ENCODE data around the gene ASTN1.
A peak's percentile ranks its signal among the peaks of the same experiment; 100 is the strongest.

The ASTN1 gene

DNA sequence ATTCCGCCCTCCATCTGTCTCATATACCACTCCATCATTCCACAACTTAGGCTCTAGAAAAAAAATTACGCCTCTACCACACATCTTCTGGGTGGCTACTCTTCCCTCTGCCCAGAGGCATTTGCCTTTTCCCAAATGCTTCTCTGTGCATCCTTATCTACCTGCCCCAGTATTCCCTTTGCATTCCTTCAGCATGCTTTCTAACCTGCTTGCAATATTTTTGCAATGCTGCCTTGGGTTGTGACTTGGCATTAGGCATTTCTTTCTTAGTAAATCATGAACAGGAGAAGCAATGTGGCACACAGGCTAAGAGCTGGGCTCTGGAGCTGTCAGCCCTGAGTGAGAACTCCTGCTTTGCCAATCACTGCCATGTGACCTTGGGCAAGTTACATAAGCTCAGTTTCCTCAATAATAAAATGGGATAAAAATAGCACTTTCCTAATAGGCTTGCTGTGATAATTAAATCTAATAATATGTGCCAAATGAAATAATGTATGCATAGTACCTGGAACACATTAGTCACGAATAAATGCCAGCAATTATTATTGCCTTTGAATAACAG is 276.0 kb downstream of the ASTN1 start:
- no peak overlapping the region for H3K4me3 ChIP-seq (ENCODE audit: low read length)
- TF ChIP-seq, protein P1, sequence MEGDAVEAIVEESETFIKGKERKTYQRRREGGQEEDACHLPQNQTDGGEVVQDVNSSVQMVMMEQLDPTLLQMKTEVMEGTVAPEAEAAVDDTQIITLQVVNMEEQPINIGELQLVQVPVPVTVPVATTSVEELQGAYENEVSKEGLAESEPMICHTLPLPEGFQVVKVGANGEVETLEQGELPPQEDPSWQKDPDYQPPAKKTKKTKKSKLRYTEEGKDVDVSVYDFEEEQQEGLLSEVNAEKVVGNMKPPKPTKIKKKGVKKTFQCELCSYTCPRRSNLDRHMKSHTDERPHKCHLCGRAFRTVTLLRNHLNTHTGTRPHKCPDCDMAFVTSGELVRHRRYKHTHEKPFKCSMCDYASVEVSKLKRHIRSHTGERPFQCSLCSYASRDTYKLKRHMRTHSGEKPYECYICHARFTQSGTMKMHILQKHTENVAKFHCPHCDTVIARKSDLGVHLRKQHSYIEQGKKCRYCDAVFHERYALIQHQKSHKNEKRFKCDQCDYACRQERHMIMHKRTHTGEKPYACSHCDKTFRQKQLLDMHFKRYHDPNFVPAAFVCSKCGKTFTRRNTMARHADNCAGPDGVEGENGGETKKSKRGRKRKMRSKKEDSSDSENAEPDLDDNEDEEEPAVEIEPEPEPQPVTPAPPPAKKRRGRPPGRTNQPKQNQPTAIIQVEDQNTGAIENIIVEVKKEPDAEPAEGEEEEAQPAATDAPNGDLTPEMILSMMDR (conservative IDR thresholded peaks at IDR 0.05; ENCODE audit: low read depth, low read length): no peak
- DNase-seq (ENCODE audit: low read depth): no peak

DNA sequence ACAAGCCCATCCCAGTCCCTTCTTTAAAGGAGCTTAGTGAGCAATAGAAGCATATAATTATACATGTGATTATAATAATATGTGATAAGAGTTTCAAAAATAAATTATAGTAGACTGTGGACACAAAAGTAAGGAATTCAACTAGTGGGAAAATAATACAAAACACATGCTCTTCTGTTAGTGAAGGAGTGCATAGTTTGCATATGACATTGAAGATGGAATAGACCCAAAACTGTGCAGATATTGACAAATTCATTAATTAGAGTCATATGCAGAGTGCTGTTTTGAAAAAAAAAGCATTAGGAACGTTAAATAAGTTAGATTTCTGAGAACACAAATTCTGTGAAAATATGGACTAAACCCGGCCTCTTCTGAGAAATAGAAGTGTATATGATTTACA is 278.8 kb downstream of the ASTN1 start:
- no peak for DNase-seq (ENCODE audit: low read depth)
- TF ChIP-seq, protein P1 (conservative IDR thresholded peaks at IDR 0.05; ENCODE audit: low read depth, low read length): no peak
- no peak overlapping the region for H3K4me3 ChIP-seq (ENCODE audit: low read length)

DNA sequence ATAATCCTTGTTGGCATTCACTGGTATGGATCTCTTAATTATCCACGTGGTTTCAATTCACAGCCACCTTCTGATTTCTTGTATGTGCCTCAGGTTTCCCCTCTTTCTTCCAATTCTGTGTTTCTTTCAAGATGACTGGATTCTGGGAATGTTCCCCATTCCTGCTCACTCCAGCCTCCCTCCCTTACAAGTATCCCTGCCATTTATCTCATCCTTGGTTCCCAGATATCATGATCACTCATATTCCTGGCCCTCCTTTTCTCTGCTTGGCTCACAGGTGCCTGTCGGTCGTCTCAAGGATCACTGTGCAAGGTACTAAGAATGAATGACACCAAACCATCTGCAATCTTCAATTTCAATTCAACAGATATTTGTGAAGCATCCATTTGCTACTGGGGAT is 279.2 kb downstream of the ASTN1 start:
- no peak for DNase-seq (ENCODE audit: low read depth)
- H3K4me3 ChIP-seq (ENCODE audit: low read length): no peak overlapping the region
- TF ChIP-seq, protein P1 (conservative IDR thresholded peaks at IDR 0.05; ENCODE audit: low read depth, low read length): no peak

DNA sequence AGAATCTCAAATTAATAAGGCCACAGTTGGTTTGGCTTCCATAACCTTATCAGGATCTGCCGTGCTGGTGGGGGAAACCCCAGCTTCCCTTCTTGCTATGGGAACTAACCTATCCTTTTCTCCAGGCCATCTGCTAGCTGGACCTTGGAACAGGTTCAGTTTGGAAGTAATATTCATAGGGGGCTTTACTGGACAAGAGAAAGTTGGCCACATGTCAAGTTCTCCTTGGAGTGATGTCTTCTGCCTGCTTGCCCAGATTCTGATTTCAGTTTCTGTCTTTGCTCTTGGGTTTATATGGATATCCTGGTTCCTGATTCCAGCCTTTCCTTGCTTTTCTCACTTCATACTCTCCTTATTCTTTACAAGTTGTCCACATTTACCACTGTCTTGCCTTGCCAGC is 279.6 kb downstream of the ASTN1 start:
- H3K4me3 ChIP-seq (ENCODE audit: low read length): no peak overlapping the region
- TF ChIP-seq, protein P1 (conservative IDR thresholded peaks at IDR 0.05; ENCODE audit: low read depth, low read length): no peak
- no peak for DNase-seq (ENCODE audit: low read depth)

DNA sequence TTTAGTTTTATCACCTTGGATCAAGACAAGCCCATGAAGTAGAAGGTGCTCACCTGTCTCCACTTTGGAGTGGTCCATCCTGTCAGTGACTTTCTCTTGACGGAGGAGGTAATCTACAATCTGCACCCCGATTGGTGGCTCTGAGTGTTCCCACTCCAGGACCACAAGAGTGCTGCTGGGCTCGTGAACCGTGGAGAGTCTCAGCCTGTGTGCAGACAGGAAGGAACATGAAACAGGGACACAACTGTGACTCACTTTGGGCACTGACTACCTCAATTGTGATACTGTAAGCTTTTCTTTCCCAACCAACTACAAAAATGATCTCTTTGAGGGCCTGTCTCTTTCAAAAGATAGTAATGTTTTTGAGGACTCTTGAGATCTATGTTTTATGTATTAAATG is 280.2 kb downstream of the ASTN1 start:
- TF ChIP-seq, protein P1 (conservative IDR thresholded peaks at IDR 0.05; ENCODE audit: low read depth, low read length): no peak
- H3K4me3 ChIP-seq (ENCODE audit: low read length): no peak overlapping the region
- no peak for DNase-seq (ENCODE audit: low read depth)

DNA sequence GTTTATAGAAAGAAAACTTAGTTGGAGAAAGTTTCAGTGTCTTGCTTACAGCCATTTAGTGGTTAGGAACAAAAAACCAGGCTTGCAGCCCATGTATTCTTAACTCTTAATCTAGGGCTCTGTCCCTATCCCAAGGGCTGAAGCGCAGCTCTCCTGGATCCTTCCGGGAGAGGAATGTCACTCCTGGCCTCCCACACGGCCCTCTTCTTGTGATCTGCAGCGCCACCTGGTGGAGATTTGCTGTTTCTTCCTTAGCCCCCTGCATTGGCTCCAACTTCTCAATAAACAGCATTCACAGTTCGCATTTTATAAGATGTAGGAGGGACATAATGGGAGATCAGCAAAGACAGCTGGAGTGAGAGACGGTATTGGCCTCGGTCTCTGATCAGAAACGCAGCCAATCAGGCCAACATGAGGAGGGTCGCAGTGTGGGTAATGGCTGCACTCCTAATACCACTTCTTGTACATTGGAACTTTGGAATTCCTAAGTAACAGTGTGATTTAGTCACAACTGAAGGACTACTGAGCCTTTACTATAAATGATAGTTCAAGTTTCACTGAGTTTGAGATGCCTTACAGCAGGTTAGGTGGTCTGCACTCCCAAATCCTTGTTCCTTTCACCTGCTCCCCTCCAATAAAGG is 283.4 kb downstream of the ASTN1 start:
- no peak overlapping the region for H3K4me3 ChIP-seq (ENCODE audit: low read length)
- TF ChIP-seq, protein P1 (conservative IDR thresholded peaks at IDR 0.05; ENCODE audit: low read depth, low read length): peak; percentile 84
- no peak for DNase-seq (ENCODE audit: low read depth)
